HEK293 (cell line): ENCODE results near the gene HYDIN.

ENCODE experiments used
- CTCF ChIA-PET: fragments of 350-600 bp; formaldehyde crosslinking; extraction: SDS; loops from one replicate; lab custom pipeline; 2021; ENCODE audit warnings: antibody characterized with exemption; lab: Yijun Ruan, JAX
- POLR2A ChIA-PET: fragments of 300-600 bp; formaldehyde crosslinking; extraction: SDS; loops from one replicate; lab custom pipeline; 2020; ENCODE audit warnings: antibody characterized with exemption, inconsistent platforms; lab: Yijun Ruan, JAX
- H3K27ac ChIP-seq: fragments of 200-500 bp; sonication (Bioruptor generic); 2 replicates; pipeline ENCODE4 v1.5.1; 2014; ENCODE audit warnings: low read depth, low read length, control low read depth, inconsistent platforms; ENCODE audit errors: extremely low read depth
- H3K36me3 ChIP-seq, 2 experiments: fragments of 200-500 bp in 1 of 2; sonication (Bioruptor generic) in 1 of 2; 1 replicate in 1 of 2; 2 replicates in 1 of 2; pipeline ENCODE4 v1.5.1; 2014 to 2017; ENCODE audit warnings: inconsistent platforms in 2 of 2, low read length in 2 of 2; ENCODE audit not compliant: control insufficient read depth in 2 of 2, insufficient read depth in 1 of 2
- H3K4me1 ChIP-seq: fragments of 200-500 bp; sonication (Bioruptor generic); 2 replicates; pipeline ENCODE4 v1.5.1; 2014; ENCODE audit warnings: mild to moderate bottlenecking, low read length, inconsistent platforms; ENCODE audit not compliant: control insufficient read depth, insufficient read depth
- H3K4me3 ChIP-seq: 2 replicates; pipeline ENCODE4 v1.5.1; 2011; ENCODE audit warnings: low read depth, mild to moderate bottlenecking, control low read depth, low read length, moderate library complexity
- H3K9me3 ChIP-seq: fragments of 200-500 bp; sonication (Bioruptor generic); 2 replicates; pipeline ENCODE4 v1.5.1; 2014; ENCODE audit warnings: low read depth, low read length, inconsistent platforms; ENCODE audit not compliant: control insufficient read depth, insufficient read depth
- HIC1 ChIP-seq: fragments of 450-650 bp; formaldehyde crosslinking; IDR thresholded peaks from 2 replicates; pipeline ENCODE4 v1.5.1; 2016; ENCODE audit warnings: missing biosample characterization, missing genetic modification characterization
- TSHZ1 ChIP-seq: fragments of 450-650 bp; formaldehyde crosslinking; IDR thresholded peaks from 2 replicates; pipeline ENCODE4 v1.5.1; 2016; ENCODE audit warnings: missing biosample characterization, missing genetic modification characterization, borderline replicate concordance
- ZNF184 ChIP-seq: fragments of 450-650 bp; IDR thresholded peaks from 2 replicates; pipeline ENCODE4 v1.5.1; 2018; ENCODE audit warnings: missing biosample characterization, mild to moderate bottlenecking, missing genetic modification characterization
- ZNF488 ChIP-seq: fragments of 450-650 bp; formaldehyde crosslinking; IDR thresholded peaks from 2 replicates; pipeline ENCODE4 v1.5.1; 2016; ENCODE audit warnings: missing biosample characterization, missing genetic modification characterization
- ZNF518A ChIP-seq: fragments of 450-650 bp; formaldehyde crosslinking; conservative IDR thresholded peaks from 2 replicates; pipeline ENCODE4 v1.5.1; 2016; ENCODE audit warnings: low read depth, missing biosample characterization, missing genetic modification characterization
- ZNF580 ChIP-seq: fragments of 450-650 bp; formaldehyde crosslinking; IDR thresholded peaks from 2 replicates; pipeline ENCODE4 v1.5.1; 2016; ENCODE audit warnings: missing biosample characterization, missing genetic modification characterization
- ZNF639 ChIP-seq: fragments of 450-650 bp; formaldehyde crosslinking; IDR thresholded peaks from 2 replicates; pipeline ENCODE4 v1.5.1; 2016; ENCODE audit warnings: missing biosample characterization, missing genetic modification characterization
- ZNF677 ChIP-seq: fragments of 450-650 bp; IDR thresholded peaks from 2 replicates; pipeline ENCODE4 v1.5.0; 2018; ENCODE audit warnings: missing biosample characterization, mild to moderate bottlenecking, missing genetic modification characterization, moderate library complexity
- TF ChIP-seq, protein P1 (sequence below): fragments of 450-650 bp; formaldehyde crosslinking; IDR thresholded peaks from 2 replicates; pipeline ENCODE4 v1.5.1; 2017; ENCODE audit warnings: missing biosample characterization, missing genetic modification characterization

HYDIN gene

GRCh38 chr16:71258372-71258771 is 27.9 kb upstream of the HYDIN start:
- TF ChIP-seq, protein P1, sequence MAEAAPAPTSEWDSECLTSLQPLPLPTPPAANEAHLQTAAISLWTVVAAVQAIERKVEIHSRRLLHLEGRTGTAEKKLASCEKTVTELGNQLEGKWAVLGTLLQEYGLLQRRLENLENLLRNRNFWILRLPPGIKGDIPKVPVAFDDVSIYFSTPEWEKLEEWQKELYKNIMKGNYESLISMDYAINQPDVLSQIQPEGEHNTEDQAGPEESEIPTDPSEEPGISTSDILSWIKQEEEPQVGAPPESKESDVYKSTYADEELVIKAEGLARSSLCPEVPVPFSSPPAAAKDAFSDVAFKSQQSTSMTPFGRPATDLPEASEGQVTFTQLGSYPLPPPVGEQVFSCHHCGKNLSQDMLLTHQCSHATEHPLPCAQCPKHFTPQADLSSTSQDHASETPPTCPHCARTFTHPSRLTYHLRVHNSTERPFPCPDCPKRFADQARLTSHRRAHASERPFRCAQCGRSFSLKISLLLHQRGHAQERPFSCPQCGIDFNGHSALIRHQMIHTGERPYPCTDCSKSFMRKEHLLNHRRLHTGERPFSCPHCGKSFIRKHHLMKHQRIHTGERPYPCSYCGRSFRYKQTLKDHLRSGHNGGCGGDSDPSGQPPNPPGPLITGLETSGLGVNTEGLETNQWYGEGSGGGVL (tag by site-specific recombination) = no peak
- TF ChIP-seq, all 188 proteins: peak for 0
- H3K9me3 ChIP-seq = no peaks in the 10 kb centered on the region
- no peak overlapping the region for H3K4me3 ChIP-seq
- CTCF ChIA-PET = no interaction called here
- H3K27ac ChIP-seq = no peak overlapping the region
- POLR2A ChIA-PET = no interaction called here
- H3K36me3 ChIP-seq = no peaks in the 10 kb centered on the region
- no peaks in the 10 kb centered on the region for H3K4me1 ChIP-seq

DNA sequence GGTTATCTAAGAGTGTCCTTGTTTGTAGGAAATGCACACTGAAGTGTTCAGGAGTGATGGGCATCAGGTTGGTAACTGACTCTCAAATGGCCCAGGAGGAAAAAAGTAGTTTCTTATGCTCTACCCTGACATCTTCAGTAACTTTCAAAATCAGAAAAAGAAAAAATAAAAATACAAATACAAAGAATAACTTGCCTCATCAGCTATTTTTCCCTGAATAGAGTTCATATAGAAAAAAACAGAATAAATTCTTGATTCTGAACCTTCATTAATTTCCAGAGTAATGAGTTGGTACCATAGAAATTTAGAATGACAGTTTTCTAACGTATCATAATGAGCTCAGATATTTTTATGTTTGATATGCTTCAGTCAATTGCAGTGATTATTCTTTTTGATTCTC is 27.2 kb upstream of the HYDIN start:
- CTCF ChIA-PET = interaction anchor here (0.7 kb wide), 1 partner anchor 64 kb away, joined by 3 read pairs; no protein-coding TSS in a partner anchor

More for the DNA sequence above, 27.2 kb upstream of the HYDIN start:
- no peaks in the 10 kb centered on the region for H3K36me3 ChIP-seq
- POLR2A ChIA-PET = no interaction called here
- no peak overlapping the region for H3K27ac ChIP-seq
- no peak overlapping the region for H3K4me3 ChIP-seq
- TF ChIP-seq ZNF488 (tag by site-specific recombination) = no peak
- no peak for TF ChIP-seq ZNF184 (tag by site-specific recombination)
- TF ChIP-seq ZNF580 (tag by site-specific recombination) = no peak
- no peak for TF ChIP-seq ZNF639 (tag by site-specific recombination)
- no peak for TF ChIP-seq TSHZ1
- no peak for TF ChIP-seq ZNF518A (tag by site-specific recombination)
- no peak for TF ChIP-seq ZNF677 (tag by site-specific recombination)
- no peak for TF ChIP-seq HIC1 (tag by site-specific recombination)
- H3K9me3 ChIP-seq = no peaks in the 10 kb centered on the region
- no peaks in the 10 kb centered on the region for H3K4me1 ChIP-seq
